Glutamatergic neuron (in vitro differentiated cells): Measurements from ENCODE around the gene EDN1. TPM values are rescaled to one million over a fixed set of nuclear protein-coding genes. Genes with fewer than 3 reads are reported as not detected.

Source experiments
- DNase-seq: peaks from one replicate; pipeline ENCODE4 v3.0.0; 2022
- H3K27ac Mint-ChIP-seq: one replicate; pipeline ENCODE4 v1.8.0; 2020; ENCODE audit warnings: mild to moderate bottlenecking, mixed read lengths, inconsistent platforms; ENCODE audit not compliant: unreplicated experiment
- H3K27me3 Mint-ChIP-seq: one replicate; pipeline ENCODE4 v1.8.0; 2020; ENCODE audit warnings: mild to moderate bottlenecking, moderate library complexity, mixed read lengths, inconsistent platforms; ENCODE audit not compliant: unreplicated experiment
- H3K36me3 Mint-ChIP-seq: one replicate; pipeline ENCODE4 v1.8.0; 2020; ENCODE audit warnings: mild to moderate bottlenecking, mixed read lengths, inconsistent platforms; ENCODE audit not compliant: unreplicated experiment
- H3K4me1 Mint-ChIP-seq: one replicate; pipeline ENCODE4 v1.8.0; 2020; ENCODE audit warnings: mild to moderate bottlenecking, low read depth, mixed read lengths, inconsistent platforms; ENCODE audit not compliant: unreplicated experiment
- H3K4me3 Mint-ChIP-seq: one replicate; pipeline ENCODE4 v1.8.0; 2020; ENCODE audit warnings: mild to moderate bottlenecking, mixed read lengths, inconsistent platforms; ENCODE audit not compliant: unreplicated experiment
- H3K9me3 Mint-ChIP-seq: one replicate; pipeline ENCODE4 v1.8.0; 2020; ENCODE audit warnings: mild to moderate bottlenecking, moderate library complexity, mixed read lengths, inconsistent platforms; ENCODE audit not compliant: unreplicated experiment
- total RNA-seq: library from RNA; stranded (reverse); fragmentation: NEBNext Ultra II Directional; extraction: Animal tissue kit (Norgen Biotek cat#: 25700); gene quantifications from one replicate; pipeline ENCODE4 v1.2.1, GENCODE V29; 2021; ENCODE audit not compliant: unreplicated experiment
- TF ChIP-seq, protein P1 (sequence below): fragments of 200-600 bp; sonication (generic); IDR thresholded peaks from one replicate; pipeline ENCODE4 v1.5.0; 2021; ENCODE audit not compliant: partially characterized antibody, unreplicated experiment

Gene EDN1
- total RNA-seq, 1 donor from 2014 or later, result 0.54 TPM

DNA sequence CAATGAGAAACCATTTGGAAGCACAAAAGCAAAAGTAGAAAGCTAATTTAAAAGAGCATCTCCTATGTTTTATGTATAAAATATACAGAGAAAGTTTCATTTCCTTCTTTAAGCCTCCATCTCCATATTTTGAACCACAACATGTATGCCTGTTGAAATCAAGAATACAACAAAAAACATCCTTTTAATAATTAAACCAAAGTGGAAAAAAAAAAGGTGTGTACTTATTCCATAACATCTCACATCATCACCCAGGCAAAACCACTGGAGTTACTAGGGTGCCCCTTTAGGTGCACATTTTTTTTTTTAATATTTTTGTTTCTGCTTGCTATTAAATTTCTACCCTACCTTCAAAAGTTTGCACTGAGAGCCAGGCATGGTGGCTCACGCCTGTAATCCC lies 43.0 kb downstream of the EDN1 start:
- H3K4me3 Mint-ChIP-seq, result no peak overlapping the region
- no peak for DNase-seq
- TF ChIP-seq, protein P1, sequence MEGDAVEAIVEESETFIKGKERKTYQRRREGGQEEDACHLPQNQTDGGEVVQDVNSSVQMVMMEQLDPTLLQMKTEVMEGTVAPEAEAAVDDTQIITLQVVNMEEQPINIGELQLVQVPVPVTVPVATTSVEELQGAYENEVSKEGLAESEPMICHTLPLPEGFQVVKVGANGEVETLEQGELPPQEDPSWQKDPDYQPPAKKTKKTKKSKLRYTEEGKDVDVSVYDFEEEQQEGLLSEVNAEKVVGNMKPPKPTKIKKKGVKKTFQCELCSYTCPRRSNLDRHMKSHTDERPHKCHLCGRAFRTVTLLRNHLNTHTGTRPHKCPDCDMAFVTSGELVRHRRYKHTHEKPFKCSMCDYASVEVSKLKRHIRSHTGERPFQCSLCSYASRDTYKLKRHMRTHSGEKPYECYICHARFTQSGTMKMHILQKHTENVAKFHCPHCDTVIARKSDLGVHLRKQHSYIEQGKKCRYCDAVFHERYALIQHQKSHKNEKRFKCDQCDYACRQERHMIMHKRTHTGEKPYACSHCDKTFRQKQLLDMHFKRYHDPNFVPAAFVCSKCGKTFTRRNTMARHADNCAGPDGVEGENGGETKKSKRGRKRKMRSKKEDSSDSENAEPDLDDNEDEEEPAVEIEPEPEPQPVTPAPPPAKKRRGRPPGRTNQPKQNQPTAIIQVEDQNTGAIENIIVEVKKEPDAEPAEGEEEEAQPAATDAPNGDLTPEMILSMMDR, result no peak
- no peak overlapping the region for H3K27ac Mint-ChIP-seq
- H3K9me3 Mint-ChIP-seq, result peaks cover under 1% of the 10 kb centered on the region
- no peaks in the 10 kb centered on the region for H3K27me3 Mint-ChIP-seq
- H3K4me1 Mint-ChIP-seq, result no peaks in the 10 kb centered on the region
- no peaks in the 10 kb centered on the region for H3K36me3 Mint-ChIP-seq

DNA sequence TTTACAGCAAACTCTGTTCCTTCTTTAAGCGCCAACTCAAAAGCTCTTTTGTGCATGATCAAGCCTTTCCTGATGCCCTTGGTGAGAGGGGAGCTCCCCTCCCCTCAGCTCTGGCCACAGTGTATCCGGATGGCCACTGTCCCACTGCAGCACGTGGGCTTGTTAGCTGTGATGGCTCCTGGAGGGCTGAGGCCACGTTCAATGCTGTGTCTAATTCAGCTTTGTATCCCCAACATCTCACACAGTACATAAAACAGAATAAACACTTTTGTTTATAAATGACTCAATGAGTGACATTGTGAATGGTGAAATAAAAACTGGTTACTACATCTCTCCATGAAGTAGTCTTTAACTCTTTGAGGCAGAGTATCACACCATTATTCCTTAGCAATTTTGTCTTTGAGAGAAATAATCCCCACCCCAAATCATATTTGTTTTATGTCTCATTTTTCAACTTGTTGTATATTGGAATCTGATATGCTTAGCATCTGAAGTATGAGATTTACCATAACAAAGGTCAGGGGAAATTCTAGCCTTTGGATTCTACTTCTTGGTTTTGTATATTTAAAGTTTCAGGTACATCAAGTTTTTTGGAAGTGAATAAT lies 44.5 kb downstream of the EDN1 start:
- DNase-seq, result no peak
- Mint-ChIP-seq H3K4me3 (no peak overlapping the region), H3K27ac (no peak overlapping the region), H3K36me3 (no peaks in the 10 kb centered on the region), H3K27me3 (peaks cover 2% of the 10 kb centered on the region), H3K9me3 (no peaks in the 10 kb centered on the region), H3K4me1 (no peaks in the 10 kb centered on the region)
- TF ChIP-seq, protein P1, result no peak

DNA sequence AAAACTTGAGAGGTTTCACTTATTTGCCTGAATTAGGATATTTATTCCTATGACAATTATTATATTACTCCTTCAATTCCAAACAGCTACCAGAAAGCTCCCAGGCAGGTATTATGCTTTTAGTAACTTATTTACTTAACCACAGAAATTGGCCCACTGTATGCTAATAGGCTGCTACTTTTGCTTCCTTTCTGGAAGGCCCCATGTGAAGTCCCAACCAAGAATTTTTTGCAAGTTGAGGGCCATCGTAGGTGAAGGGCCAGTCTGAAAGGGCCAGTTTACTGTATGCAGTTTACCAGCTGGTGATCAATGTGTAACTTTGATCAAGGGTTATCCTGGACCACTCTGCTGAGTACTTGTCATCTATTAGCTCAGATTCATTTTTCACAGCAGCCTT lies 45.0 kb downstream of the EDN1 start:
- no peak overlapping the region for H3K27ac Mint-ChIP-seq
- H3K4me1 Mint-ChIP-seq, result no peaks in the 10 kb centered on the region
- H3K4me3 Mint-ChIP-seq, result no peak overlapping the region
- no peak for DNase-seq
- H3K27me3 Mint-ChIP-seq, result peaks cover 2% of the 10 kb centered on the region
- peaks cover 3% of the 10 kb centered on the region for H3K9me3 Mint-ChIP-seq
- no peaks in the 10 kb centered on the region for H3K36me3 Mint-ChIP-seq
- TF ChIP-seq, protein P1, result no peak

DNA sequence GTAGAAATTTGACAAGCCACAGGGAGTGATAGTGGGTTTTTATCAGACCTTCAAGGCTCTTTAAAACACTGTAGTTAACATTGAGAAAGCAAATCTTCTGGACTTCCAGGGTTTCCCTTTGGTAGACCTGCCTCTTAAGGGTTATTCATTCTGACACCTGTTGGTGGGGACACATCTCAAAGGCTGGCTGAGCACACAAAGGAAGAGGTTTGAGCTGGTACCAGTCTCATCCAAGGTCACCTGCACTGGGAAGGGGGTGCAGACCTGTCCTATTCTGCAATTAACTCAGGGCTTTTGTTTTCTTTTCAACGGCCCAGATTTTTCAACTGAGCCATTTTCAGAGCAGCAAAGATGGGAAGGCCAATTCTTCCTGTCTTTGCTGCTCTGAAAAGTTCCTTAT lies 45.6 kb downstream of the EDN1 start:
- no peaks in the 10 kb centered on the region for H3K36me3 Mint-ChIP-seq
- no peak for DNase-seq
- H3K9me3 Mint-ChIP-seq, result peaks cover 3% of the 10 kb centered on the region
- H3K4me1 Mint-ChIP-seq, result no peaks in the 10 kb centered on the region
- peaks cover 2% of the 10 kb centered on the region for H3K27me3 Mint-ChIP-seq
- no peak overlapping the region for H3K4me3 Mint-ChIP-seq
- no peak overlapping the region for H3K27ac Mint-ChIP-seq
- TF ChIP-seq, protein P1, result no peak

DNA sequence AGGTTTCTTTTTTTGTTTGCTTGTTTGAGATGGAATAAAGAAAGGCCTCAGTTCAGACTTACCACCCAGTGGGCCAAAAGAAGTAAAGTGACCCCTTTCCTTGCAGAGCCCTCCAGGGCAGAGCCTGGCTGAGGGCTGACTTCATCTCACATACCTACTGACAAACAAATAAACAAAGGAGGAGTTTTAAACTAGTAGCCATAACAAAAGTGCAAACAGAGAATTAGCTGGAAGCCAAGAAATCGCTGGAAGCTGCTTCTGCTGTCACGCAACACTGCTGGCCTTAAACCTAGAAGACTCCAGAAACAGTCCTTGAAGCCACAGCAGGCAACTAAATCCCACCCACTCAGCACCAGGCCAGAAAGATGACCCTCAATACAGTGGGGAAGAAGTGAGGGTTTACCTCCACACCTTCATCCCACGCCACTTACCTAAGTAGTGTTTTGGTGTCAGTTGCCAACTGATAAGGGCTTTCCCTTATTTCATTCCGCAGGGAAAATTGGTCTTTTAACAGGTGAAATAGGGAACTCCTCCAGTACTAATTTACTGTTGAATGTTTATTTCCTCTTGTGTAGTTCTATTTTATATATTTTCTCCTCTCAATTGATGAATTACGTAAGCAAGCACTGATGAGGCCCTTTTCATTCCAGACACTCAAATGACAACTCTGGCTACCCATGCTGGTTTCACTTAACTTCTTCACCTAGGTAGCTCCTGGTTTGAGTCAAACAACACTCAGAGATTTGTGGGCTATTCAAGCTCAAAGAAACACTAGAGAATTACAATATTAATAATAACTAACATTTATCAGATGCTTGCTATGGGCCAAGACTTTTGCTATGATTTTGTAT lies 46.2 kb downstream of the EDN1 start:
- TF ChIP-seq, protein P1, result no peak
- Mint-ChIP-seq H3K9me3 (peaks cover 3% of the 10 kb centered on the region), H3K27me3 (peaks cover 2% of the 10 kb centered on the region), H3K27ac (no peak overlapping the region), H3K4me3 (no peak overlapping the region), H3K36me3 (no peaks in the 10 kb centered on the region), H3K4me1 (no peaks in the 10 kb centered on the region)
- DNase-seq, result no peak
